Neural cell (in vitro differentiated cells): ENCODE data around the gene PGP. TPM values are rescaled to one million over a fixed set of nuclear protein-coding genes. Genes with fewer than 3 reads are reported as not detected.

Experiments used
- H2AFZ ChIP-seq: fragments of 200-600, 300-800 bp; sonication (generic), shearing (Covaris generic); 2 replicates; pipeline ENCODE4 v1.6.0; 2014; ENCODE audit warnings: low read depth, mild to moderate bottlenecking, antibody characterized with exemption, low read length, moderate library complexity
- H3F3A ChIP-seq: fragments of 200-600 bp; shearing (Covaris generic); 2 replicates; pipeline ENCODE4 v1.6.1; 2016; ENCODE audit warnings: mild to moderate bottlenecking, moderate library complexity, mixed read lengths, antibody characterized with exemption, low read length; ENCODE audit not compliant: insufficient read depth, poor library complexity, severe bottlenecking
- H3K27ac ChIP-seq: fragments of 200-600, 300-800 bp; sonication (generic), shearing (Covaris generic); 2 replicates; pipeline ENCODE4 v1.5.1; 2014; ENCODE audit warnings: mild to moderate bottlenecking, low read length, moderate library complexity
- H3K27me3 ChIP-seq: fragments of 300-800, 200-600 bp; sonication (generic), shearing (Covaris generic); 2 replicates; pipeline ENCODE4 v1.6.0; 2014; ENCODE audit warnings: mild to moderate bottlenecking, low read depth, low read length, moderate library complexity; ENCODE audit not compliant: insufficient read depth
- H3K36me3 ChIP-seq: fragments of 300-800, 200-600 bp; sonication (generic), shearing (Covaris generic); 2 replicates; pipeline ENCODE4 v1.5.1; 2014; ENCODE audit warnings: mild to moderate bottlenecking, antibody characterized with exemption, low read length, moderate library complexity; ENCODE audit not compliant: insufficient read depth
- H3K4me2 ChIP-seq: fragments of 300-800, 200-600 bp; sonication (generic), shearing (Covaris generic); 2 replicates; pipeline ENCODE4 v1.6.0; 2014; ENCODE audit warnings: mild to moderate bottlenecking, low read length
- H3K4me3 ChIP-seq: fragments of 300-800, 200-600 bp; sonication (generic), shearing (Covaris generic); 2 replicates; pipeline ENCODE4 v1.5.1; 2014; ENCODE audit warnings: mild to moderate bottlenecking, low read length, moderate library complexity
- H3K79me2 ChIP-seq: fragments of 200-600 bp; shearing (Covaris generic); replicated peaks from 2 replicates; pipeline ENCODE4 v1.6.0; 2014; ENCODE audit warnings: mild to moderate bottlenecking, low read length, moderate library complexity; ENCODE audit not compliant: insufficient read depth
- H3K9ac ChIP-seq: fragments of 300-800, 200-600 bp; sonication (generic), shearing (Covaris generic); 2 replicates; pipeline ENCODE4 v1.6.1; 2016; ENCODE audit warnings: mild to moderate bottlenecking, low read length, mixed read lengths
- H3K9me2 ChIP-seq: fragments of 200-600 bp; shearing (Covaris generic); 2 replicates; pipeline ENCODE4 v1.6.1; 2016; ENCODE audit warnings: mild to moderate bottlenecking, low read length, mixed read lengths; ENCODE audit not compliant: insufficient read depth
- H3K9me3 ChIP-seq: fragments of 200-600, 300-800 bp; sonication (generic), shearing (Covaris generic); 2 replicates; pipeline ENCODE4 v1.6.1; 2016; ENCODE audit warnings: mild to moderate bottlenecking, mixed run types, low read length, moderate library complexity, mixed read lengths
- H4K20me1 ChIP-seq: fragments of 200-600 bp; shearing (Covaris generic); 2 replicates; pipeline ENCODE4 v1.6.1; 2016; ENCODE audit warnings: mild to moderate bottlenecking, mixed run types; ENCODE audit not compliant: insufficient read depth
- CTCF ChIP-seq: fragments of 450-650 bp; IDR thresholded peaks from 2 replicates; pipeline ENCODE4 v1.5.1; 2014; ENCODE audit warnings: antibody characterized with exemption, mild to moderate bottlenecking, moderate library complexity; ENCODE audit not compliant: poor library complexity, severe bottlenecking
- EP300 ChIP-seq: fragments of 450-650 bp; conservative IDR thresholded peaks from 2 replicates; pipeline ENCODE4 v1.6.1; 2014; ENCODE audit warnings: antibody characterized with exemption, mild to moderate bottlenecking, moderate library complexity; ENCODE audit not compliant: poor library complexity, severe bottlenecking
- EZH2 ChIP-seq: fragments of 200-600, 300-800 bp; shearing (Covaris generic), sonication (generic); IDR thresholded peaks from 2 replicates; pipeline ENCODE4 v1.6.1; 2014; ENCODE audit warnings: antibody characterized with exemption, low read length, borderline replicate concordance, mild to moderate bottlenecking; ENCODE audit not compliant: insufficient read depth, poor library complexity, severe bottlenecking
- MXI1 ChIP-seq: fragments of 450-650 bp; conservative IDR thresholded peaks from 2 replicates; pipeline ENCODE4 v1.6.1; 2014; ENCODE audit warnings: antibody characterized with exemption, mild to moderate bottlenecking; ENCODE audit not compliant: poor library complexity, severe bottlenecking
- POLR2AphosphoS5 ChIP-seq: IDR thresholded peaks from 2 replicates; pipeline ENCODE4 v1.6.1; 2012
- RAD21 ChIP-seq: fragments of 450-650 bp; conservative IDR thresholded peaks from 2 replicates; pipeline ENCODE4 v1.6.1; 2014; ENCODE audit warnings: antibody characterized with exemption, mild to moderate bottlenecking, moderate library complexity
- SMC3 ChIP-seq: fragments of 450-650 bp; conservative IDR thresholded peaks from 2 replicates; pipeline ENCODE4 v1.6.1; 2014; ENCODE audit warnings: antibody characterized with exemption, mild to moderate bottlenecking, moderate library complexity; ENCODE audit not compliant: poor library complexity
- TAF1 ChIP-seq: IDR thresholded peaks from 2 replicates; pipeline ENCODE4 v1.6.1; 2012; ENCODE audit warnings: low read depth
- polyA plus RNA-seq: library from polyadenylated mRNA; depleted of rRNA; stranded (reverse); fragments of >200 nt; gene quantifications from 2 replicates; pipeline ENCODE4 v1.2.3, GENCODE V29; 2014
- TF ChIP-seq, protein P1 (sequence below): IDR thresholded peaks from 2 replicates; pipeline ENCODE4 v1.6.1; 2012; ENCODE audit warnings: borderline replicate concordance

Gene PGP
- polyA plus RNA-seq, 1 donor from 2014 or later: 44.1 TPM

- Histone ChIP-seq H3K9me3 (no peaks in the 10 kb centered on the region), H3K4me2 (no peak overlapping the region), H3K36me3 (no peaks in the 10 kb centered on the region), H3K79me2 (no peaks in the 10 kb centered on the region), H3K4me3 (no peak overlapping the region), H3F3A (no peaks in the 10 kb centered on the region), H4K20me1 (no peaks in the 10 kb centered on the region), H3K9ac (no peak overlapping the region), H3K27me3 (no peaks in the 10 kb centered on the region), H2AFZ (no peak overlapping the region), H3K27ac (no peak overlapping the region), H3K9me2 (no peaks in the 10 kb centered on the region)
- TF ChIP-seq TAF1 (no peak), MXI1 (no peak), EZH2 (no peak), EP300 (no peak), POLR2AphosphoS5 (no peak), RAD21 (no peak), SMC3 (no peak), CTCF (no peak)
- TF ChIP-seq, protein P1, sequence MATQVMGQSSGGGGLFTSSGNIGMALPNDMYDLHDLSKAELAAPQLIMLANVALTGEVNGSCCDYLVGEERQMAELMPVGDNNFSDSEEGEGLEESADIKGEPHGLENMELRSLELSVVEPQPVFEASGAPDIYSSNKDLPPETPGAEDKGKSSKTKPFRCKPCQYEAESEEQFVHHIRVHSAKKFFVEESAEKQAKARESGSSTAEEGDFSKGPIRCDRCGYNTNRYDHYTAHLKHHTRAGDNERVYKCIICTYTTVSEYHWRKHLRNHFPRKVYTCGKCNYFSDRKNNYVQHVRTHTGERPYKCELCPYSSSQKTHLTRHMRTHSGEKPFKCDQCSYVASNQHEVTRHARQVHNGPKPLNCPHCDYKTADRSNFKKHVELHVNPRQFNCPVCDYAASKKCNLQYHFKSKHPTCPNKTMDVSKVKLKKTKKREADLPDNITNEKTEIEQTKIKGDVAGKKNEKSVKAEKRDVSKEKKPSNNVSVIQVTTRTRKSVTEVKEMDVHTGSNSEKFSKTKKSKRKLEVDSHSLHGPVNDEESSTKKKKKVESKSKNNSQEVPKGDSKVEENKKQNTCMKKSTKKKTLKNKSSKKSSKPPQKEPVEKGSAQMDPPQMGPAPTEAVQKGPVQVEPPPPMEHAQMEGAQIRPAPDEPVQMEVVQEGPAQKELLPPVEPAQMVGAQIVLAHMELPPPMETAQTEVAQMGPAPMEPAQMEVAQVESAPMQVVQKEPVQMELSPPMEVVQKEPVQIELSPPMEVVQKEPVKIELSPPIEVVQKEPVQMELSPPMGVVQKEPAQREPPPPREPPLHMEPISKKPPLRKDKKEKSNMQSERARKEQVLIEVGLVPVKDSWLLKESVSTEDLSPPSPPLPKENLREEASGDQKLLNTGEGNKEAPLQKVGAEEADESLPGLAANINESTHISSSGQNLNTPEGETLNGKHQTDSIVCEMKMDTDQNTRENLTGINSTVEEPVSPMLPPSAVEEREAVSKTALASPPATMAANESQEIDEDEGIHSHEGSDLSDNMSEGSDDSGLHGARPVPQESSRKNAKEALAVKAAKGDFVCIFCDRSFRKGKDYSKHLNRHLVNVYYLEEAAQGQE: no peak
These were observed 35.1 kb downstream of the PGP start for GRCh38 chr16:2179576-2179975.

GRCh38 chr16:2179107-2179501 is 35.5 kb downstream of the PGP start:
- Histone ChIP-seq H3K9me2 (no peaks in the 10 kb centered on the region), H2AFZ (no peak overlapping the region), H3K79me2 (no peaks in the 10 kb centered on the region), H3F3A (no peaks in the 10 kb centered on the region), H3K9me3 (no peaks in the 10 kb centered on the region), H4K20me1 (no peaks in the 10 kb centered on the region), H3K36me3 (no peaks in the 10 kb centered on the region), H3K27ac (no peak overlapping the region), H3K27me3 (no peaks in the 10 kb centered on the region), H3K4me2 (no peak overlapping the region), H3K4me3 (no peak overlapping the region), H3K9ac (no peak overlapping the region)
- no peak for TF ChIP-seq RAD21
- TF ChIP-seq, protein P1: no peak
- TF ChIP-seq EP300: no peak
